IPS-18c (cell line): Measurements from ENCODE around the gene KCTD11.
"Not testable (repeated sequence)": the region's sequence is repeated elsewhere in the genome, so short reads cannot be mapped to it uniquely, and the experiment has no call there.

Source experiments
- H3K4me3 ChIP-seq: 2 replicates; pipeline ENCODE4 v1.7.0; 2013; ENCODE audit warnings: low read depth, mild to moderate bottlenecking, low read length, moderate library complexity; ENCODE audit not compliant: insufficient read depth
- H3K9me3 ChIP-seq: one replicate; pipeline ENCODE4 v1.6.1; 2013; ENCODE audit warnings: mild to moderate bottlenecking, low read length, moderate library complexity; ENCODE audit not compliant: control insufficient read depth, insufficient read depth

The KCTD11 gene

DNA sequence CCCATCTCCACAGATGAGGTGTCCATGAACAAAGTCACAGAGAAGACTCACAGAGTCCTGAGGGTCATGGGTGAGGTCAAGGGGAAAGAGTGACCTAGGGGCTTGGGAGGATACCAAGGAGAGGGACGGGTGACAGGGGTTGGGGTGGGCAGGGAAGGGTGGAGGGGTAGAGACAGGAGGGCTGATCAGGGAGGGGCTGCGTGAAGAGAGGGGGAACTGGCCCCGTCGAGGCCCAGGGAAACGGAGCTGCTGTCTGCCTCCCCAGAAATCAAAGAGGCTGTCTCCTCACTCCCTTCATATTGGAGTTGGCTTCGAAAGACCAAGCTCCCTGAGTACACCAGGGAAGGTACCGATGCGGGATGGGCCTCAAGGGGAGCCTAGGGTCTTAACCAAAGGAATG lies 3.6 kb downstream of the KCTD11 start:
- Histone ChIP-seq H3K9me3 (no peaks in the 10 kb centered on the region), H3K4me3 (no peak overlapping the region)

DNA sequence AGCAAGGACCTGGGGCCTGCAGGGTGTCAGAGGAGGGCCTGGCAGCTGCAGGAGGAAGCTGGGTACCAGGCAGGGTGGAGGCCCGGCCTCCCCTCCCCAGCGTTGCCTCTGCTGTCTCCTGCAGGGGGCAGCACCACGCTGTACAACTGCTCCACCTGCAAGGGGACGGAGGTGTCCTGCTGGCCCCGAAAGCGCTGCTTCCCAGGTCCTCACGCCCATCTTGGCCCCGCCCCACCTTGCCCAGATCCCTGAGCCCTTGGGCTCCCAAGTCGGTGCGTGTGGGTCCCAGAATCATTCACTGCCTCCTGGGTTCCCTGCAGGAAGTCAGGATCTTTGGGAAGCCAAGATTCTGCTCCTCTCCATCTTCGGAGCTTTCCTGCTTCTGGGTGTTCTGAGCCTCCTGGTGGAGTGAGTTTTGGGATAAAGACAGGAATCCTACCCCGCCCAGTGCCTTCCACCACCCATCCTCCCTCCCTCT lies 4.1 kb downstream of the KCTD11 start:
- Histone ChIP-seq H3K9me3 (no peaks in the 10 kb centered on the region), H3K4me3 (peak overlapping the region; percentile 21; the same call in 1 of the 2 replicates)

DNA sequence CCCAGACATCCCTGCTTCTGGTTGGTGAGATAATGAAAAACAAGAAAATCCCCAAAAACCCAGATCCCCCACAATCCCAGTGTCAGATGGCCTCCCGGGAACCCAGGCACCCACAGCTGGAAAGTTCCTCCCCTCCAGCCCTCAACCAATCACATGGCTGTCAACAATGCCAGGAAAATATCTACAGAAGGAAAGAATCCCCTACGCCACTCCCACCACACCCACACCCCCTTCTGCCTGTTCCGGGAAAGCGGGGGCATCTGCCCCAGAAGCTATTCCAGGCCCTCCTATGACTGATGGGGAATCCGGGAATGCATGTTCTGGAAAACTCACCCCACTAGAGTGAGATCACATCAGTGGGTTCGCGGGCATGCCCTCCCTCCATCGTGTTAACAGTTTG lies 4.8 kb downstream of the KCTD11 start:
- Histone ChIP-seq H3K4me3 (no peak overlapping the region), H3K9me3 (no peaks in the 10 kb centered on the region)

DNA sequence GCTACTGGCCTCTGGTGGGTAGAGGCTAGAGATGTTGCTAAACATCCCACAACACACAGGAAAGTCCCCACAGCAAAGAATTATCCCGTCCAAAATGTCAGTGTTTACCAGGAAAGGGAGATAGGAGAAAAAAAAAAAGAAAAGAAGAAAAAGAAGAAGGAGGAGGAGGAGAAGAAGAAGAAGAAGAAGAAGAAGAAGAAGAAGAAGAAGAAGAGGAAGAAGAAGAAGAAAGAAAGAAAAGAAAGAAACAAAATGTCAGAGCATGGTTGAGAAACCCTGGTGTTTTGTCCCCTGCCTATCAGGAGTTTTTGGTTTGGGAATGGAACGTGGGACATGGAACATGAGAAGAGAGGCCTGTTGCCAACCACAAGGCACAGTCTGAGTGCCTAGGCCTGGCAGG lies 5.4 kb downstream of the KCTD11 start:
- Histone ChIP-seq H3K9me3 (no peaks in the 10 kb centered on the region), H3K4me3 (no peak overlapping the region)

DNA sequence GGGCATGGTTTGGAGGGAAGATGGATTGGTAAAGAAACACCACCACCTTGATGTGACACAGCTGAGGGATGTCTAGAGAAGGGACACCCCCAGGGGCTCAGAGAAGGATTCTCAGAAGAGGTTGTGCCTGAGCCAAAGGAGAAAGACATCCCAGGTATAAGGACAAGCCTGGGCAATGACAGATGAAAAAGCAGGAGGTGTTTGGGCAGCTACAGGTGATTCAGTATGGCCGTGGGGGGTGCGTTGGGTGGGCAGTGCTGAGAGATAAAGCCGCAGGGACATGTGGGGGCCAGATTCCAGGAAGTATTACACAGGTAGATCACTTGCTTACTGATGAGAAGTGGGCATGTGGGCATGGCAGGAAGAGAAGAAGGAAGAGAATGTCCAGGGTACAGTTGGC lies 9.9 kb downstream of the KCTD11 start:
- no peak overlapping the region for H3K4me3 ChIP-seq

DNA sequence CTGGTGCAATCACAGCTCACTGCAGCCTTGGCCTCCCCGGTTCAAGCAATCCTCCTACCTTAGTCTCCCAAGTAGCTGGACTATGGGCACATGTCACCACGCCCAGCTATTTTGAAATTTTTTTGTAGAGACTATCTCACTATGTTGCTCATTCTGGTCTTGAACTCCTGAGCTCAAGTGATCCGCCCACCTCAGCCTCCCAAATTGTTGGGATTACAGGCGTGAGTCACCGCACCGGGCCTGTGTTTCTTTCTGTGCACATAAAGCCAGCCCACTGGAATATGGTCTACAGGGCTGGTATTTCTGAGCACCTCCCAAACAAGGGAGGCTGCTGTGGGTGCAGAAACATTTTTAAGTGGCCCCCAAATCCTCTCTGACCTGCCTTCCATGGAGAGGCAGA lies 11.3 kb downstream of the KCTD11 start:
- Histone ChIP-seq H3K4me3 (no peak overlapping the region), H3K9me3 (no peaks in the 10 kb centered on the region)

More for the DNA sequence above, 9.9 kb downstream of the KCTD11 start:
- no peaks in the 10 kb centered on the region for H3K9me3 ChIP-seq

DNA sequence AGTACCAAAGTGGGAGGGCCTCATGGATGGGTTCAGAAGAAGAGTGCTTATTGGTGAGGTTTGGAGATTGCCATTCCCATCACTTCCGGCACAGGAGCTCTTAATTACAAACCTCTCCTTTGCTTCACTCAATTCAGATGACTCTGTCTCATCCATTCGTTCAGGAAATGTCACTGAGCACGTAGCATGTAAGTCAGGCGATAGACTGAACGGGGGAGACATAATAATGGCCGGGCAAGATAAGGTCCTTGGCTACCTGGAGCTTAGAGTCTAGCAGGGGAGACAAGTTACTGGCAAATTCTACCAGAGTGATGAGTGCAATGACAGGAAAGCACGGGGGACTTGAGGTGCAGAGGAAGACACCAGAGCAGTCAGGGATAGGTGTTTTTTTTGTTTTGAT lies 14.0 kb downstream of the KCTD11 start:
- H3K9me3 ChIP-seq, H3K4me3 ChIP-seq: not testable (repeated sequence)

DNA sequence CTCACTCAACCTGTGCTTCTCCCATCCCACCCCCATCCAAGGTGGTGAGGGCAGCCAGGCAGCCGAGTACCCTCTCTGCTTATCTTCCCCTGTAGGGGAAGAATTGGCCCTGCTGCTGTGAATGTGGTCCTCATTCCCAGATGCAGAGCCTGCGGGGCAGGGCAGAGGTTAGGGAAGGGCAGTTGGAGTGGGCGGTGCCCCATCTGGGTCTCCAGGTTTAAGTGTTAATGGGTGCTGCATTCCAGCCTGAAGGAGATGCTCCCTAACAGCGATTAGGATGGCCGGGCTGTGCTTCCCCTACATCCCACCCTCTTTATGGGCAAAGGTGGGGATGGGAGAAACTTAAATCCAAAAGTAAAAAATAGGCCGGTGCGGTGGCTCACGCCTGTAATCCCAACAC lies 15.1 kb downstream of the KCTD11 start:
- H3K4me3 ChIP-seq, result no peak overlapping the region

DNA sequence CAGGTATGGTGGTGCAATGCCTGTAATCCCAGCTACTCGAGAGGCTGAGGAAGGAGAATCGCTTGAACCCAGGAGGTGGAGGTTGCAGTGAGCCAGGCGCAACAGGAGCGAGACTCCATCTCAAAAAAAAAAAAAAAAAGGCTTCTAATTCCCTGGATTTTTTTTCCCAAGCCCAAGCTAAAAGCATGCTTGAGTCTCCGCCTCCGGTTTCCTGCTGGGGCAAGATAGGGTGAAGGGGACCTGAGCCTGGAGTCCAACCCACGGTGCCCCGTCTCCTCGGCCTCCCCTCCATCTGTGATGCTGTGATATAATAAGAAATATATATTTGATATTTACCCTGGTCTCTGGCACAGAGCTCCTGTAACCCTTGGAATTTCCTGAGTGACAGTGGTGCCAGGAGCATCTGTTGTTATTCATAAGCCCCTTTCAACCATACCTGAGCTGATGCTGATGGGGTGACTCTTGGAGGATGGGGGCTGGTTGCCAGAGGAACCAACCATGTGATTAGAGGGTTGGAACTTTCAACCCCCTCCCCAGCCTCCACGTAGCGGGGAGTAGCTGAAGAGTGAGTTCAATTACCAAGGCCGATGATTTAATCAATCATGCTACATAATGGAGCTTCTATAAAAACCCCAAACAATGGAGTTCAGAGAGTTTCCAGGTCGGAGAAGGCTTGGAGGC lies 16.1 kb downstream of the KCTD11 start:
- Histone ChIP-seq H3K4me3 (no peak overlapping the region), H3K9me3 (no peaks in the 10 kb centered on the region)

More for the DNA sequence above, 15.1 kb downstream of the KCTD11 start:
- H3K9me3 ChIP-seq, result no peaks in the 10 kb centered on the region

DNA sequence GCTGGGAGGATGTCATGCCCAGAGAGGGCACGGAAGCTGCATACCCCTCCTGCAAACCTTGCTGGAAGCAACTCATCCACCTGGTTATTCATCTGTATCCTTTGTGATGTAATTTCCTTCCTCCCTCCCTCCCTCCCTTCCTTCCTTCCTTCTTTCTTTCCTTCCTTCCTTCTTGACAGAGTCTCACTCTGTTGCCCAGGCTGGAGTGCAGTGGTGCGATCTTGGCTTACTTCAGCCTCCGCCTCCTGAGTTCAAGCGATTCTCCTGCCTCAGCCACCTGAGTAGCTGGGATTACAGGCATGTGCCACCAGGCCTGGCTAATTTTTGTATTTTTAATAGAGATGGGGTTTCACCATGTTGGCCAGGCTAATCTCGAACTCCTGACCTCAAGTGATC lies 16.6 kb downstream of the KCTD11 start:
- H3K9me3 ChIP-seq, H3K4me3 ChIP-seq: not testable (repeated sequence)

DNA sequence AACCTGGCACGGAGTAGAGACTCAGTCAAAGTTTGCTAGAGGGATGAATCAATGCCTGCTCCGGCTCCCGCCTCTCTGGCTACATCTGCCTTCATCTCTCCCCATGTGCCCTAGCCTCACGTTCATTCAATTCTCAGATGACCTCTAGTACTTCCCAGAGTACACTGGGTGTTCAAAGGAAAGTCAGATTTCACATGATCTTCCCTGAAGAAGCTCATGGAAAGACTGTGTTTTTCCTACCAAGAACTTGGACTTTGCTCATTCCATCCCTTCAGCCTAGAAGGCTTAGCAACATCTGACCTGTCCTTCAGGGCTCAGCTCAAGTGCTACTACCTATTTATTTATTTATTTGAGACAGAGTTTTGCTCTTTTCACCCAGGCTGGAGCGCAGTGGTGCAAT lies 17.9 kb downstream of the KCTD11 start:
- no peak overlapping the region for H3K4me3 ChIP-seq
- H3K9me3 ChIP-seq, result no peaks in the 10 kb centered on the region

DNA sequence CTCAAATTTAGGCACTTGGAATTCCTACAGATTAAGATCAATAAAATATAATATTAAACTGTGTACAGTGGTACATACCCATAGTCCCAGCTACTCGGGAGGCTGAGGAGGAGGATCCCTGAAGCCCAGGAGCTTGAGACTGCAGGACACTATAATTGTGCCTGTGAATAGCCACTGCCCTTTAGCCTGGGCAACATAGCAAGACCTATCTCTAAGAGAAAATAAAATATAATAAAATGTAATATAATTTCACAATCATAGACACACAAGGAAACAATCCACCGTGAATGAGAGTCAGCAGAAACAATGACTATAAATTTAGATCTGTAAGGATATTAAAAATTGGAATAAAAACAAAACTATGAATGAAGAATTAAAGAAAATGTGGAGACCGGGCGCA lies 18.9 kb downstream of the KCTD11 start:
- no peaks in the 10 kb centered on the region for H3K9me3 ChIP-seq
- no peak overlapping the region for H3K4me3 ChIP-seq

DNA sequence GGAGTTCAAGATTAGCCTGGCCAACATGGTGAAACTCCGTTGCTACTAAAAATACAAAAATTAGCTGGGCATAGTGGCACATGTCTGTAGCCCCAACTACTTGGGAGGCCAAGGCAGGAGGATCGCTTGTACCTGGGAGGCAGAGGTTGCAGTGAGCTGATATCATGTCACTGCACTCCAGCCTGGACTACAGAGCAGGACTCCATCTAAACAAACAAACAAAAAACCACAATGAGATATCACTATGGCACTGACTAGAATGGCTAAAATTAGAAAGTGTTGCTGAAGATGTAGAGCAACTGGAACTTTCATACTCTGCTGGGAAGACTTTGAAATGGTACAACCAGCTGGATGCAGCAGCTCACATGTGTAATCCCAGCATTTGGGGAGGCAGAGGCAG lies 22.4 kb downstream of the KCTD11 start:
- Histone ChIP-seq H3K4me3 (no peak overlapping the region), H3K9me3 (no peaks in the 10 kb centered on the region)

DNA sequence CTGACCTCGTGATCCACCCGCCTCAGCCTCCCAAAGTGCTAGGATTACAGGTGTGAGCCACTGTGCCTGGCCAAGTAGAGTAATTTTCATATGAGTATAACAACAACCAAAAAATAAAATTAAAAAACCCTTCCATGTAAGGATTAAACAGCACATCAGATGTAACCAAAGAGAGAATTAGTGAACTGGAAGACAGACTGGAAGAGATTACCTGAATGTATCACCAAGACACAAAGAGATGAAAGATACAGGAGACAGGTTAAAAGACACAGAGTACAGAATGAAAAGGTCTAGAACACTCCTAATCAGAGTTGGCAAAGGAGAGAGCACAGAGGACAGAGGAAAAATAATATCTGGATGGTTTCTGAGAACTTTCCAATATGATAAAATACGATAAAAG lies 27.2 kb downstream of the KCTD11 start:
- Histone ChIP-seq H3K9me3 (peaks cover 4% of the 10 kb centered on the region), H3K4me3 (no peak overlapping the region)

DNA sequence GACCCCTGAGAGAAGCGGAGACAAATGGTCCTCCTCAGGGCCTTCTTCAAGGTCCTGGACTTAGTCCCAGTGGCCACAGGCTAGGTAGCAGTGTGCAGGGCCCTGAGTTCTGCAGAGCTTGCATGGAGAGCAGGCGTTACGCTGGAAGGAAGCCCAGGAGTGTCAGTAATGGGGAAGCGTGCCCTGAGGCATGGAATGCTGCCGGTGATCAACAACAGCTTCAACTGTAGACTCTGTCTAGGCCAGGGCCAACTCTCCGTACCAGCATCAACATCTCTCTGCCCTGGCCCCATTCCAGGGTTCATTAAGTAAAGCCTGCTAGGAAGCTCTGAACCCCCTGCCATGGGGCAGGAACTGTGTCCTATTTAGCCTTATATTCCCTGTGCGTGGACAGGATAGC lies 28.4 kb downstream of the KCTD11 start:
- Histone ChIP-seq H3K9me3 (peaks cover 5% of the 10 kb centered on the region), H3K4me3 (peak overlapping the region; percentile 65; the same call in 1 of the 2 replicates)

DNA sequence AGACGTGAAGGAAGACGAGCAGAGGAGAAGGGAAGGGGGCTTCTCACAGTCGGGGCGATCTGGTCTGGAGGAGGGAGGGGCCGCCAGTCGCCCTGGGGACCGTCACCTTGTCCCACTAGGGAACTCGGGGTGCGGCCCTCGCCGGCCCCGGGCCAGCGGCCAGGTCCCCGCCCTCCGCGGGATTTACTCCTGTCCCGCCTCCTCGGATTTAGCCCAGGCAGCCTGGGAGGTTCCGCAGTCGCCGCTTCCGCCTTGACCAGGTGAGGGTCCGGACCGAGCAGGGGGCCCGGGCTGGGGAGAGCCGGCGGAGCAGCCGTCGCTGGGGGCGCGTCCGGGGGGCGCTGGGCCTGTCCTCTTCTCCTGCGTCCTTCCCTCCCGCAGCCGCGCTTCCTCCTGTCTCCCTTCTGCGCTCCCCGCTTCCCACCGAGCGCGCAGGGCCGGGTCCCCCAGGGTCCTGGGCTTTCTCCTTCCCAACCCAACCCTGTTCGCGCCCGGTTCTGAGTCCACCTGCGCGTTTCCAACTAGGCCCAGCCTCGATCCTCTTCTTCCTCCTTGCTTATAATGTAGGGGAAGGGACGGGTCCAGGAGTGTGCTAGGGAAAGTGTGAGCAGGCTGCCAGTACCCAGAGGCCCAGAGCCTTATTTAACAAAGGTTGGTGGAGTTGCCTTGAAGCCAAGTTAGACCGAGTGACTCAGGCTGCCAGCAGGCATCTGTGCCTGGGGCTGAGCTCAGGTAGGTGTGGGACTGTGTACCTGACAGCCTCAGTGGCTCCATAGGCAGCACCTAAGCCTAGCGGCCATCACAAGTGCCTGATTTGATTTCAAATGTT lies 29.1 kb downstream of the KCTD11 start, which contains the start of gene TNK1:
Gene TNK1, plus strand, starts transcription at position 235 of the 829 bp plus-strand sequence. CDS start 1,838 bp downstream, outside the sequence.
- Histone ChIP-seq H3K9me3 (peaks cover 5% of the 10 kb centered on the region), H3K4me3 (peak within 1 kb of the TSS; percentile 65)

DNA sequence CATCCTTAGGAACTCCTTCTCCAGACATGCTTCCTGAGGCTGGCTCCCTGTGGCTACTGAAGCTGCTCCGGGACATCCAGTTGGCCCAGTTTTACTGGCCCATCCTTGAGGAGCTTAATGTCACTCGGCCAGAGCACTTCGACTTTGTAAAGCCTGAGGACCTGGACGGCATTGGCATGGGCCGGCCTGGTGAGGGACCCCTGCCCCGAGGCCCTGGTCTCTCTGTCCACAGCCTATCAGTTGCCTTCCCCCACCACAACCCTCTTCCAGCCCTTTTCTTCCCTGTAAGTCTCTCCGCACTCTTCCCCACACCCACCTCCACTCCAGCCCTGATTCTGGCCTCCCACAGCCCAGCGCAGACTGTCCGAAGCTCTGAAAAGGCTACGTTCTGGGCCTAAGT lies 30.9 kb downstream of the KCTD11 start:
- no peak overlapping the region for H3K4me3 ChIP-seq
- H3K9me3 ChIP-seq, result peaks cover 5% of the 10 kb centered on the region

DNA sequence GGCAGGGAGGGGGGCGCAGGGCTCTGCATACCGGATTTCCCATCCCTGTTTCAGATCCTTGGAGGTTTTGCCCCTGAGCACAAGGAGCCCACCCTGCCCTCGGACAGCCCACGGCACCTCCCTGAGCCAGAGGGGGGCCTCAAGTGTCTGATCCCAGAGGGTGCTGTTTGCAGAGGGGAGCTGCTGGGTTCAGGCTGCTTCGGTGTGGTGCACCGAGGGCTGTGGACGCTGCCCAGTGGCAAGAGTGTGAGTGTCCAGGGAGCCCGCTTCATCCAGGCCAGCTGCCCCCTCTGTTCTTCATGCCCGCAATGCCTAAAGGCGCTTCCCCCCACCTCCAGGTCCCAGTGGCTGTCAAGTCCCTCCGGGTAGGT lies 31.4 kb downstream of the KCTD11 start:
- Histone ChIP-seq H3K4me3 (peak overlapping the region; percentile 55; the same call in 1 of the 2 replicates), H3K9me3 (peaks cover 5% of the 10 kb centered on the region)
